Activated naive CD4-positive, alpha-beta T cell treated with anti-CD3 and anti-CD28 coated beads, Interleukin-2, amount 50 U/mL, for 72 hours (primary cell): ENCODE data around the gene CHRNA1. TPM values are rescaled to one million over a fixed set of nuclear protein-coding genes. Genes with fewer than 3 reads are reported as not detected.

Experiments used
- ATAC-seq, 2 donors: fragments of 150-1000 bp; cut with Tn5 transposase; 2 replicates each; pipeline ENCODE4 v1.10.0; 2021; ENCODE audit warnings: mild to moderate bottlenecking in 2 of 2, moderate library complexity in 2 of 2
- DNase-seq, 2 donors: peaks; one replicate each; pipeline ENCODE4 v3.0.0; 2021 to 2022; ENCODE audit warnings: low spot score in 2 of 2
- H3K27ac Mint-ChIP-seq, 2 donors: one replicate each; pipeline ENCODE4 v1.8.0; 2022; ENCODE audit warnings: mild to moderate bottlenecking in 2 of 2, mixed read lengths in 2 of 2
- H3K36me3 Mint-ChIP-seq, 2 donors: one replicate each; pipeline ENCODE4 v1.8.0; 2022; ENCODE audit warnings: mixed read lengths in 2 of 2
- H3K9me3 Mint-ChIP-seq, 2 donors: one replicate each; pipeline ENCODE4 v1.8.0; 2022; ENCODE audit warnings: mixed read lengths in 2 of 2
- total RNA-seq, 2 donors: library from RNA; stranded (reverse); gene quantifications; one replicate each; pipeline ENCODE4 v1.2.3, GENCODE V29; 2022

CHRNA1 gene
- total RNA-seq, 2 donors from 2014 or later: not detected

DNA sequence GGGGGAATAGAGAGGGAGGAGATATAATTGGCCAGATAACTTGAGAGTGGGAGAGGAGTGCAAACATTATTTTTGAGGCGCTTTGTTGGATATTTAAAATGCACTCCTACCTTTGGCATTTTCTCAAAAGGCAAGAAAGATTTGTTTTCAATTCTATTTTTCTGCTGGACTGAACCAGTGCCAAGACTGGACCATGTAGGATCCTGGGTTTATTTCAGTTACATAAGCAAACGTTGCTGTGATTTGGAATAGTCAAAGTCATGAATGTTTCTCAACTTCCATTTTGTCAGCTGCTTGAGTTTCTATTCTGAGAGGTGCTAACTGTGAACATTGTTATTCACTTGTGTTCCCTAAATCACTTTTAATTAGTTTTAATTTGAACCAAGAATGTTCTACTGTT, 8.9 kb upstream of the CHRNA1 start:
- H3K27ac Mint-ChIP-seq: no peak overlapping the region
- no peaks in the 10 kb centered on the region for H3K36me3 Mint-ChIP-seq
- DNase-seq (no peak), ATAC-seq (no peak)
- no peaks in the 10 kb centered on the region for H3K9me3 Mint-ChIP-seq

DNA sequence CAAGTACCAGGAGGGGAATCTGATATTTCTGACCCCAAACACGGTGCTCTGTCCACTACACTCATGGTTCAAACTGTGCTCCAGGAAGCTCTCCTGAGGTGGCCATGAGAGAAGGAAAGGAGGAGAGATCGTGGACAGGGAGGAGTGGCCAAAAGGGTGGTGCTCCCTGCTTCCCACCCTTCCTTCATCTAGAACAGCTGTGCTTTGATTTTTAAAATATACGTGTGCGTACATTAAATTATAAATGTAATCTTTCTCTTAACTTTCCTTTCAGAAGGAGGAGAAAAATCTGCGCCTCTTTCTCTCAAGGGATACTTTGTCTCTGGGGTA, 8.2 kb upstream of the CHRNA1 start:
- ATAC-seq: no peak

DNA sequence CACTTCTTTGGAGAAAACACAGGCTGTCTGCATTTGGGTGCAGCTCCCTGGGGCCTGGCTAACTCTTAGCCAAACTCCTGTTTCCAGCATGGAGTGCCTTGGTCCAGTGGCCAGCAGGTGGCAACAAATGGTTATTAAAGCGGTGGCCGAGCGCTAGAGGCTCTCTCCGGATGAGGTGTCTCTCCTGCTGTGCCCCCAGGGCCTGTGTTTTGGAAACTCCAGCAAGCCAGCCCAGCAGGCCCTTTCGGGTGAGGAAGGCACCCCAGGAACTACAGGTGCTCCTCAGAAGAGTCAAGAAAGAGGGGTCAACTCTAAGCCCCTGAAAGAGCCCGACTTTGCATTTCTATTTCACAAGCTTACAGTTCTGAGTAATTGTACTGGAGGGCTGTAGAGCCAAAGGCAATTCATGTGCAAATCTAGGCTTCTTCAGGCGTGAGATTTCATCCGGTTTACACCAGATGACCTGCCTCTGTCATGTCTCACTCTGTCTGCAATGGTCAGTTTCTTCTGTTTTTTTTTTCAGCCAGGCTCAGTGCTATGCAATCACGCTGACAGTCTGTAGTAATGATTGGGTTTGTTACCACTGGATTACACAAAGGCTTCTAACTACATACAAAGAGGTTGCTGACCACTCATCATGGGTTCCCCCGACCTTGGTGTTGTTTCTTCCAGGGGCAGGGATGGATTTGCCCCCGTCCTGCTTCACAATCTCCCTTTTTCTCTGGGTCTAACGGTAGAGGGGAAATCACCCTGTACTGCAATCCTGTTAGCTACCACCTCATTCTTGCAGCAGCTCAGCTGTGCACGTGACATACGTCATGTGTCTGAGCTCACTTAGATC, 7.6 kb upstream of the CHRNA1 start:
- peak; percentile 87 to 93 for ATAC-seq
- H3K36me3 Mint-ChIP-seq: no peaks in the 10 kb centered on the region
- peak in 1 of 2 donors; percentile 54 for DNase-seq
- H3K9me3 Mint-ChIP-seq: no peaks in the 10 kb centered on the region
- H3K27ac Mint-ChIP-seq: no peak overlapping the region

More for the DNA sequence above, 8.2 kb upstream of the CHRNA1 start:
- DNase-seq: no peak
- H3K27ac Mint-ChIP-seq: no peak overlapping the region
- H3K9me3 Mint-ChIP-seq: no peaks in the 10 kb centered on the region
- H3K36me3 Mint-ChIP-seq: no peaks in the 10 kb centered on the region

DNA sequence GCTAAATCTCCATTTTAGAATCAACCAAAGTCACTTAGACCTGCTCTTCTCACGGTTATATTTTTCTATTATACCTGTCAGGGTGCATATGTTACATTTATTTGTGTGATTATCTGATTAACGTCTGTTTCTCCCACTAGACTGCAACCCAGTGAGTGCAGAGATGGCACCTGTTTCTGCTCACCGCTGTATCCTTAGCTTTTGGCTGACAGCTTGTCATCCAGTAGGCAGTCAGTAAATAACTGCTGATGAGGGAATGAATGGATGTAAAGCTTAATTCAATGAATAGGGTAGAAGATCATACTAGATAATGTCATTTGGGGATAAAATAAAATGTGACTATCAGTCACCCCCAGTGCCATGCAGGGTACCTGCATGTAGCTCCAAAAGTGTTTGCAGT, 6.9 kb upstream of the CHRNA1 start:
- ATAC-seq (peak; percentile 14 to 16), DNase-seq (no peak)
- Mint-ChIP-seq H3K9me3 (no peaks in the 10 kb centered on the region), H3K27ac (no peak overlapping the region), H3K36me3 (no peaks in the 10 kb centered on the region)

DNA sequence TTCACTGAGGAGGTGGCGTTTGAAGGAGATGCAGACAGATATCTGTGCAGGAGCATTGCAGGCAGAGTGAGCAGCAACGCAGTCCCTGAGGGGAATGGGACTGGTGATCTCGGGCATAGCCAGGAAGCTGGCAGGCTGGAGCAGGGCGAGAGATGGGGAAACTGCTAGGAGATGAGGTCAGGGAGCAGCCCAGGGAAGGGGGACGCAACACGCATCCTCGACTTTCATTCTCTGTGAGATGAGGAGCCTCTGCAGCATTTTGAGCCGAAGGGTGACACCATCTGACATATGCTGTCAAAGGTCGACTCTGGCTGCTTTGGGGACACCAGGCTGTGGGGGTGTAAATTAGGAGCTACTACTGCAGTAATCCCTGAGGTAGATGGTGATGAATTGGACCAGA, 4.3 kb upstream of the CHRNA1 start:
- no peak for DNase-seq

DNA sequence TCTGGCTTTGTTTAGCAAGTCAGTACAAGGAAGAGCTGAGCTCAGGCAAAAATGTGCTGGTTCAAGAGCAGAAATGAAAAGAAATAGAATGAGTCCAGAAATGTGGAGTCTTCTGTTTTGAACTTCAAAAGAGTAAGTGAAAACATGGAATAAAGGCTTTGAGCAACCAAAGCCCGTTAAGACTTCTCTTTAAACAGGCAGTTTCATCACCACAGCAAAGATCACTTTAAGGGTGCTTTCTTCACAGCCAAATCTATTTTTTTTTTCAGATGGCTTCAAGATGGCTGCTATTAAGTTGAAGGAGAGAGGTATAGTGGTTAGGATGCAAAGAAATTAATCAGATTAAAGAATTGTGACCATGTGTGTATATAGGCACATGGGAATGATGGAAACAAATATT, 2.0 kb upstream of the CHRNA1 start:
- Mint-ChIP-seq H3K27ac (no peak overlapping the region), H3K9me3 (no peaks in the 10 kb centered on the region), H3K36me3 (no peaks in the 10 kb centered on the region)
- ATAC-seq (no peak), DNase-seq (no peak)

More for the DNA sequence above, 4.3 kb upstream of the CHRNA1 start:
- H3K36me3 Mint-ChIP-seq: no peaks in the 10 kb centered on the region
- no peak overlapping the region for H3K27ac Mint-ChIP-seq
- H3K9me3 Mint-ChIP-seq: no peaks in the 10 kb centered on the region
- no peak for ATAC-seq

DNA sequence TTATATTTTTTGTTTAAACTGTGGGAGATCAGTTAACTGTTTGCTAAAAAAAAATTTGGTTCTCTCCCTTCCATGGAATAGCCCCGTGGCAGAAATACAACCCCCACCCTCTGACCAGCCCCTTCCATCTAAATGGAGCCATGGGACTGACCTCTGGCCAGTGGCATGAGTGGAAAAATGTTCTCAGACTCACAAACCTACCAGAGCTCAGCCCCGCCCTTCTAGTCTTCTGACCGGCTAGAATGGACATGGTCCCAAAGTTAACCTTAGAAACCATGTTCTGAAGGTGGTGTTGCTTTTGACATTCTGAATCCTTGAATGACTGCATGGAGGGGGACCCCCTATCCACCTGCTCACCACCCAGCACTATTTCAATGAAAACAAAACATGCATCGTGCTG, 1.3 kb upstream of the CHRNA1 start:
- DNase-seq (no peak), ATAC-seq (no peak)
- Mint-ChIP-seq H3K27ac (no peak overlapping the region), H3K36me3 (no peaks in the 10 kb centered on the region), H3K9me3 (no peaks in the 10 kb centered on the region)

DNA sequence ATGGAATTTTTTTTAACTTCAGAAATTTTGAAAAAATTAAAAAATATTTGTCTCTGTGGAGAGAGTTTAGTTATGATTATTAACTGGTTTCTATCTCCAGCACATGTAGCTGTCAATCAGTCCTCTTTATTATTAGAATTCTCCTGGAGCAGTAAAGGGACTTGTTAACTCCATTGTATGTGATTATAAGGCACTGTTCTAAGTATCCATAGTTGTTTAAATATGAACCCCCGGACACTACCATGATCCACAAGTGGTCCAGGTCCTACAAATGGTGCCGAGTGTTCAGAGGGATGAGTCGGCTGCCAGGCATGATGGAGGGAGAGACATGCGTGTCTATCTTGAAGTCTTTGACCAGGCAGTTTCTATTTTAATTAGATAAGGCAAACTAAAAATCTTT, 492 bp downstream of the CHRNA1 start:
- Mint-ChIP-seq H3K27ac (no peak overlapping the region), H3K36me3 (no peaks in the 10 kb centered on the region), H3K9me3 (no peaks in the 10 kb centered on the region)
- ATAC-seq (no peak), DNase-seq (no peak)

DNA sequence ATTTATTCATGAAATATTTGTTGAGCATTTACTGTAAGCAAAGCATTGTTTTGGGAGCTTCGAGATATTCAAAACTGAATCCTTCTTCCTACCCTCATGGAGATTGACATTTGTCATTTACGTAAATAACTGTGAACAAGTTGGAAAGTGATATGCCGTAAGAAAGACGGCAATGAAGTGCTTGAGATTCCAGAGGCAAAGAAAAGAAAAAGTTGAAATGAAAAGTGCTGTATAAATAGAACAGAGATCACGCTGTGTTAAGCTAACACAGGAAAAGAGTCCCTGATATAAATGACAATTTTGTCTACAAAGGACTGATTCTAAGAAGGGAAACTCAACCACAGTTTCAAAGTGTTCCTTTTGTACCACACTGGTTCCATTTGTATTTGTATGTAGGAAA, 1.8 kb downstream of the CHRNA1 start:
- Mint-ChIP-seq H3K36me3 (no peaks in the 10 kb centered on the region), H3K27ac (no peak overlapping the region), H3K9me3 (no peaks in the 10 kb centered on the region)
- DNase-seq (no peak), ATAC-seq (no peak)

DNA sequence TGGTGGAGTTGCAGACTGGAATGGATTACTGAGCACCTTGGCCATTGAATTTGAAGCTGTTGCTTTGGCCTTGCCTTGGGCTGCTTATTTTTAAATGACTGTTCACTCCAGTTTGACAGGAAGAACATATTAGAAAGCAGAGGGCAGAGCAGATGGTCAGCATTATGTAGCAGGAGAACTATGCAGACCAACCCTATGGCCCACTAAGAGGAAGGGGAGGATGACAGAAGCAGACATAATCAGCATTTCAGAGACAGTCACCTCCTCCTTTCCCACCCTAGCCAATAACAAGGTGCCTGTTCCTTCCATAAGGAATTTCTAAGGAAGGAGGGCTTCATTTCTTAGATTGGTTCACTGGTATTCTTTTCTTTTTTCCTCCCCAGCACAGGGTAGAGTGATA, 2.4 kb downstream of the CHRNA1 start:
- no peak for ATAC-seq
- DNase-seq: no peak
- Mint-ChIP-seq H3K27ac (no peak overlapping the region), H3K9me3 (no peaks in the 10 kb centered on the region), H3K36me3 (no peaks in the 10 kb centered on the region)

DNA sequence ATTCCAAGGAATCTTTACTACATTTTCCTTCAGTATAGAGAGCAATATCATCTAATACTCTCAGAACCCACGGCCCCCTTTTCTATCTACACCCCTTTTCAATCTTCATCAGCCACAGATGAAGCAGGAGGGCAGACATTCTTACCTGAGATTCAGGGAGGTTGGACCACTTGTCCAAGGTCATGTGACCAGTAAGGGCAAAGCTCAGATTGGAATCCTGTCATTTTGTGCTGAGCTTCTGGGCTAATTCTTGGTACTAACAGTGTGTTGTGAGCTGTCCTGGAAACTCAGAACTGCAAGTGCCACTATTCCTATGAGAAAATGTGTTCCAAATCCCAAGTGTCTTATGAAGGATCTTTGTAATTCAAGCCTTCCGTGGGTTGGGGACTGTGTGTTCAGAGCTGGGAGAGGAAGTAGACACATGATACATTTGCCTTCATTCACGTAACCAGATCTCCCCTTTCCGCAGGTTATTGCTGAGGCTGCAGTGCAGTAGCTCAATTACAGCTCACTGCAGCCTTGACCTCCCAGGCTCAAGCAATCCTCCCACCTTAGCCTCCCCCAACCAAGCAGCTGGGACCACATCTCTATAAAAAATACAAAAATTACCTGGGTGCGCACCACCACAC, 3.3 kb downstream of the CHRNA1 start:
- Mint-ChIP-seq H3K36me3 (no peaks in the 10 kb centered on the region), H3K27ac (no peak overlapping the region), H3K9me3 (no peaks in the 10 kb centered on the region)
- ATAC-seq (no peak), DNase-seq (no peak)

DNA sequence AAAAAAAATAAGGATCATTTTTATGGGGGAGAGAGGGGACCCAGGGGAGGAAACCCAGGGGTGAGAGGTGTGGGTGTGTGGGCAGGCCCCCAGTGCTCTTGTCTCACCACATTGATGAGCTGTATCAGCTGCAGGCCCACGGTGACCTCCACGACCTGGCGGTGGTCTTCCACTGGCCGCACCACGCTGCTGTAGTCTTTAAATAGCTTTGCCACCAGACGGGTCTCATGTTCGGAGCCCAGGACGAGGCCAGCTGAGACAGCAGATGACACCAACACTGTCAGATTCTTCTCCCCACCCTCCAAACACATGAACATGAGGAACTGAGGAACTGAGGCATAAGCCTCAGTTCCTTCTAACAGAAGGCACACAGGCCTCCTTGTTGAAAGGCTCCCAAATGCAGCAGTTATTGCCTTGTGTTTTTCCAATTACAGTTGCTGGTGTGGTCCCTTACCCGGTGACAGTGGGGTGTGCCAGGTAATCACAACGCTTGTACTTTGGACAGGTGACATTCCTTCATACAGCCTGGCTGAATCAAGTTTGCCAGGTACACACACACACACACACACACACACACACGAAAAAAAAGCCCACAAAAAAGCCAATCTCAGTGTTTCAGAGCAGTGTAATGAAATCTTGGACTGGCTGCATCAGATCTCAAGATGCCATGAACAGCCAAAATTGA, 4.7 kb downstream of the CHRNA1 start:
- Mint-ChIP-seq H3K9me3 (no peaks in the 10 kb centered on the region), H3K27ac (no peak overlapping the region), H3K36me3 (no peaks in the 10 kb centered on the region)
- ATAC-seq: no peak
- no peak for DNase-seq

DNA sequence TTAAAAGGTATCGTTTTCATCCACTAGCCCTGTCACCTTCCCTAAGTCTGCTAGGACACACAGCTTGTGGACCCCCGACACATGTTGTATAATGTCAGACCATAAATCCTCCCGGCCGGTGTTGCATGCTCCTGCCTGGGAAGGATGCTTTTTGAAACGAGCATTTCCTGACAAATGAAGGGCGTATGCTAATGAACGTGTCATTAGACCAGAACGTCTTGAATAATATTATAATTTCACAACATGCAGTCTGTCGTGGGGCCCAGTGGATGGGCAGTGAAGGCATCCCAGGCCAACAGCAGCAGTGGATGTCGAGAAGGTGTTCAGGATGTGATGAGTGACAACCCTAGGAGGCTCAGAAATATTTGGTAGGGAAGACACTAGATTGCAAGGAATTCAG, 7.5 kb downstream of the CHRNA1 start:
- H3K36me3 Mint-ChIP-seq: no peaks in the 10 kb centered on the region
- no peak overlapping the region for H3K27ac Mint-ChIP-seq
- no peaks in the 10 kb centered on the region for H3K9me3 Mint-ChIP-seq
- DNase-seq (no peak), ATAC-seq (no peak)

DNA sequence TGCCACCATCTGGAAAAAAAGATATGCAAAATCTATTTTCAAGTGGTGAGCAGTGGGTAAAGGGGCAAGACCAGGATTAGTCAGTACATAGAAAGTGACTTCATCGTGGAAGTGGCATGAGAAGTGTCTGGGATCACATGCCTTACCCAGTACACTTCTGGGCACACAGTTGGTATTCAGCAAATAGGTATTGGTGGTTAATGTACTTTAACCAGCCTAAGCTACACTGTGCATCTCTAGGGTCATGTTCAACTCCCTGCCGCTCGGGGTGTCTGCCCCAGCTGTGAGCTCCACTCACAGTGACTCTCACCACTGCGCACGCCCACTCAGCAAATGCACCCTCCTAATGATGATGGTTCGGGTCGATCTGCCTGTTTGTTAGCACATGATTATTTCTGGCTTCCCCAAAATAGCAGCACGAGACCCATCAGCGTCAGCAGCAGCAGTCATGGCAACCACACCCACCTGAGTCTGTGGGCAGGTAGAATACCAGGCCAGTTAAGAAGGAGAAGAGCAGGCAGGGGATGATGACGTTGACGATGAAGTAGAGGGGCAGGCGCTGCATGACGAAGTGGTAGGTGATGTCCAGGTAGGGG, 11.1 kb downstream of the CHRNA1 start:
- peak overlapping the region; percentile 45 to 67 for H3K27ac Mint-ChIP-seq
- ATAC-seq: peak; percentile 51
- H3K9me3 Mint-ChIP-seq: no peaks in the 10 kb centered on the region
- DNase-seq: no peak
- no peaks in the 10 kb centered on the region for H3K36me3 Mint-ChIP-seq

DNA sequence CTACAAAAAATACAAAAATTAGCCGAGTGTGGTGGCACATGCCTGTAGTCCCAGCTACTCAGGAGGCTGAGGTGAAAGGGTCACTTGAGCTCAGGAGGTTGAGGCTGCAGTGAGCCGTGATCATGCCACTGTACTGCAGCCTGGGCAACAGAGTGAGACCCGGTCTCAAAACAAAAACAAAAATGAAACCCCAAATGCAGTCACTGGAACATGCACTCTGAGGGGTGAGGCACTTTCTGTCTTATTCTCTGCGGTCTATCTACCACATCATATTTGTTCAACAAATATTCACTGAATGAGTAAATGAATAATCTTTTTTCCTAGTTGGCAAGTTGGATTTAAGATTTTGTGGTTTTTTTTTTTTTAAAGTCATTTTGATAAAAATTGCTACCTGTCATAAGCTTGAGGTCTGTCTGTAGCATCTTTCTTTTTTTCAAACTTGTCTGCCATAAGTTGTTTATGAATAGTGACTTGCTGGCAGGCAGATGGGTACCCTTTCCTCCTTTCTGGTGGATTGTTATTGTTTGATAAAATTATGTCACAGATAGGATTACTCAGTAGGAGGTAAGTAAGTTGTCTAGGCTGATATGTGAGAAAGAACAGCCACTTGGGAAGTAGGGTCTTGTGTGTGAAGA, 11.8 kb downstream of the CHRNA1 start:
- Mint-ChIP-seq H3K36me3 (no peaks in the 10 kb centered on the region), H3K27ac (peak overlapping the region; percentile 45 to 67), H3K9me3 (no peaks in the 10 kb centered on the region)
- DNase-seq (peak in 1 of 2 donors; percentile 33), ATAC-seq (peak; percentile 62 to 88)

DNA sequence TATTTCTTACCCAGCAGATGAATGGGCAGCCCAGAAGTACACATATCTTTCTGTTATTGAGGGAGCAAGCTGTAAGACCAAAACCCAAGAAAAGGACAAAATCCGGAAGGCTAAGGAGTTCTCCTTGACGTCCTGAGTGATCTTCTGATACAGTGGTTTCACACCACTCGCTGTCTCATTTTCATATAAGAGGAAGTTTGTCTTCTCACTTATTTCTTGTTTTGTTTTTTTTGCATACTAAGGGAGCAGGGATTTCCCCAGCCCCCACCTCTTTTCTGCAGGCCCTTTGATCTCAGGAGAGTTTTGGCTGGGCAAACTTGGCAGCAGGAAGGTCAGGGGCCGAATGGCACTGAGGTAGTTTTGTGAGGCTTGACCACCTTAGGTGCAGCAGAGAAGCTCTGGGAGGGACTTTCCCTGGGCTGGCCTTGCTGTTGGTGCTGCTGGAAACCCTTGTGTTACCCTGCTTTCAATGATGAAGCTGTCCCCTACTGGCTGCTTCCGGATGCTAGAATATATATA, 13.3 kb downstream of the CHRNA1 start:
- Mint-ChIP-seq H3K9me3 (no peaks in the 10 kb centered on the region), H3K27ac (no peak overlapping the region), H3K36me3 (no peaks in the 10 kb centered on the region)
- ATAC-seq (peak; percentile 25 to 73), DNase-seq (peak; percentile 35 to 69)

DNA sequence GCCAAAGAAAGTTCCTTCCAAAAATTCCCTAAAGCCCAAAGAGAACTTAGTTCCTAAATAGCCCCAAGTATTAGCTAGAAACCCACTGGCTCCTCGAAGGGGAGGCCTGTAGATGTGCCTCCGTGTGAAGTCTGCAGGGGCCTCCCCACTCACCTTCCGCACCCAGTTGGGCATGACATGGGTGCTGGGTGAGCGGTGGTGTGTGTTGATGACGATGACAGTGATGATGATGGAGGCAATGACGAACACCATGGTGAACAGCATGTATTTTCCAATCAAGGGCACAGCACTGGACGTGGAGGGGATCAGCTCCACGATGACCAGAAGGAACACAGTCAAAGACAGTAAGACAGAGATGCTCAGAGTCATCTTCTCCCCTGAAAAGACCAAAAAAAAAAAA, 14.5 kb downstream of the CHRNA1 start:
- H3K36me3 Mint-ChIP-seq: no peaks in the 10 kb centered on the region
- H3K27ac Mint-ChIP-seq: peak overlapping the region in 1 of 2 donors; percentile 31
- H3K9me3 Mint-ChIP-seq: no peaks in the 10 kb centered on the region
- DNase-seq (no peak), ATAC-seq (no peak)
